ENCODE results near the gene CCND3. TPM values are rescaled to one million over a fixed set of nuclear protein-coding genes. Genes with fewer than 3 reads are reported as not detected.

CCND3 gene
- total and polyA plus RNA-seq, 5 donors from 2014 or later: 246 to 564 (median 338) TPM

DNA sequence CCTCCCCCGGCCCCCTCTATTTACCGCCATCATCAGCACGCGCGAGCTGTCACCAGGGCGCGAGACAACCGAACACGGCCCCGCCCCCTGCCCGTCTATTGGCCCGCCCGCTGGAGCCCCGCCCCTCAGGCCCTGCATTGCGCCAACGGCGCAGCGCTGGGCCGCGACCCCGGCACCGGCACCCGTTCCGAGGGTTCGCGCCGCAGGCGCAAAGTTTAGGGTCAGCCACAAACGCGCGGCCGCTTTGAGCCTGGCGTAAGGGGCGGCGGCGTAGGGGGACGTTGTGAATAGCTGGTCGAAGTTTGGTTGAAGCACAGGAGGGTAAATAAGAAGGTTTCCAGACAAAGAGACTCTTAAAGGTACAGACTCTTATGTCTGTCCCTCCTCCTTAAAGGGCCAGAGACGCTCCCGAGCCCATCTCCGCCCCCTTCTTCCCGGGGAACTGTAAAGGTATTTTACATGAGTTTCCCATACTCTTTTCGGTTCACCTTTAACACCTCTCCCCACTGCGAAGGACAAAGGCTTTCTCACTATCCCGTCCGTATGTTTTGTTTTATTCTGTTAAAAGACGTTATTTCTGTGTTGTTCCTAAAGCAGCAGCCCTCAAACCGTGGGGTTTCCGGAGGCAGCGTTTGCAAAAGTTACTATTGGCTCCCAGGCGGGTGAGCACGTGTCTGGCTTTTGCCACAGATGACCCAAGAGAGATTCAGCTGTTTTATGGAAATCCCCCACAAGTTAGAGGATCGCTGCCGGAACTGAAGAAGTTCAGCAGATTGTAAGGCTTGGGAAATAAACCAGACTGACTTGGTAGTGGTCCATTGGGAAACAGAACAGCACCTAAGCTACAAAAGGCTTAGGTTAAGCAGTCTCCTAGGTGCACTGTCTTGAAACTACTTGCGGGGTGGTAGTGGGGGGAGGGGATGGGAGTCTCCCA is 46.0 kb downstream of the CCND3 start, which contains the start of gene USP49:
Gene USP49 (minus strand): TSS at position 76 of the 934 bp plus-strand sequence. CDS start 88,392 bp downstream, outside the sequence.
- no peaks in the 10 kb centered on the region for H3K9me3 ChIP-seq (ENCODE audit: control insufficient read depth in 2 of 2, low read length in 2 of 2)

DNA sequence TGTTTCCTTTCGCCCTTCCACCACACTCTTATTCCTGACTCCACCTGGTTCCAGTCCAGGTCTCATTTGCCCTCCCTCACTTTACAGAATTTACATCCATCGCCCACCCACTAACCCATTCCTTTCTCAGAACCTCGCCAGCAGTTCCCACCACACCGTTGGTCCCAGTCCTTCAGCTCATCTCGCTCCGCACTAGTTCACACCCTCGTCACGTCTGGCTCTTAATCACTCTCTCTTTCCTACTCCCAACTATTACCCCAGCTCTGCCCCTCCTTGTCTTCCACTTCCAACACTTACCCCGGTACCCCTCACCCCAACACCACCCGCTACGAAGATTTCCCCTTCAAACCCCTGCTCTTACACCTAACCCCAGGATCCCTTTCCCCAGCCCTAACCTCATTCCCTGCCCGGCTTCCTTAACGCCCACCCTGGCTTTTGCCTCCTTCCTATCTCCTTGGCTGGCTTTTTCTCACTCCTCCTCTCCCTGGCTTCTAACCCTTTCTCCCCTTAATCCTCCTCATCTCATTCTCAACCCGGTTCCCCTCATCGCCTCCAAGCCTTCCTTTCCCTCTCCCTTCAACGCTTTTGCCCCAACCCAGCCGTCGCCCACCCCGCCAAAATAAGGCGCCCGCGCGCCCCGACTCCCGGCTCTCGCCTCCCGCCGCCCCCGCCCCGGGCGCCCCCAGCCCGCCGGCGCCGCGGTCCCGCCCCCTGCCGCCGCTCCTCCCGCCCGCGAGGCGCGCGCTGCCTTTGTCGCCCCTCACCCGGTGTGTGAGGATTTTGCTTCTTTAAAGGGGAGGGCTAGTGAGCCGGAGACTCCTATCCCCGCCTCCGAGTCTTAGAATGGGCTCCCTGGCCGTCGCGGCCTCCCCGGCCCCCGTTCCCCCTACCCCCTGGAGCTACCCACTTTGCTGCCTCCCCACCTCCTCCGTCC is 47.0 kb downstream of the CCND3 start:
- ATAC-seq (ENCODE audit: low read depth in 2 of 2): peak; percentile 41 to 45

More for the DNA sequence above, 46.0 kb downstream of the CCND3 start, which contains the start of gene USP49:
- Histone ChIP-seq H3K36me3 (ENCODE audit: control insufficient read depth, insufficient read depth, low read length) (no peaks in the 10 kb centered on the region), H3K27me3 (ENCODE audit: control insufficient read depth, insufficient read depth, low read length) (no peaks in the 10 kb centered on the region), H3K4me3 (ENCODE audit: low read depth, low read length) (peak within 1 kb of the TSS; percentile 97), H3K27ac (ENCODE audit: insufficient read depth, low read length, poor library complexity, severe bottlenecking) (peak within 1 kb of the TSS; percentile 79), H3K4me1 (ENCODE audit: control insufficient read depth, insufficient read depth, low read length, poor library complexity, severe bottlenecking) (peaks cover 24% of the 10 kb centered on the region)
- Mint-ChIP-seq H3K27ac (peak within 1 kb of the TSS in 2 of 3 donors; percentile 83 to 97), H3K27me3 (no peaks in the 10 kb centered on the region), H3K4me3 (no peak within 1 kb of the TSS), H3K9me3 (no peaks in the 10 kb centered on the region), H3K4me1 (peaks cover 0 to 14% (median 10%) of the 10 kb centered on the region in 4 donors), H3K36me3 (no peaks in the 10 kb centered on the region)
- DNase-seq (peak; percentile 88 to 90 (median 89)), ATAC-seq (ENCODE audit: low read depth in 2 of 2) (peak; percentile 94 to 97)

DNA sequence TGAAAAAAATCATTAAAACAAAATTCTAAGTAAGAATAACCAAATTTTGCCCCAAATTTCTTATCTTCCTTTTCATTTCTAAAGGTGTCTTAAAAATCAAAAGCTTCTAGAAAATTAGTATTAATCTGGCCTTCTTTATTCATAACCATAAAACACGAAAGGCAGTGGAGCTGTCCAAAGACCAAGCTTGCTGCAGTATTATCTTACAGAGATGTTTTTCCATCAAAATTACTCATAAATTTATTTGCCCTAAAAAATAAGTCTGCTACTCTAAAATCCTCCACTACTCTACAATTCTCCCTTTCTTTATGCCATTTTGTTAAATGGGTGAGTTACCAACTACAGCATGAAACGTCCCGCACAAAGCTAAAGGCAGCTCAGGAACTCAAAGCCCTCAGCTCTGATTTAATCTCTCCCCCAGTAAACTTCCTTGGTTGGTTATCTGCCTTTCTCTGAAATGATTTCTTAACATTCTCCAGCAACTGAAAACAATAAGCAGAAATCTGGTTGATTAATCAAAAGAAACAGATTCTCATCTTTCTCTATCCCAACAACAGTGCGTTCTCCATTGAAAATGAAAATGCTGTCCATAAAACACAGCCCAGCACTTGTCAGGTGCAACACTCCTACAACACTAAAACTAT is 48.6 kb downstream of the CCND3 start:
- DNase-seq (peak in 1 of 3 donors; percentile 23), ATAC-seq (ENCODE audit: low read depth in 2 of 2) (no peak)
- no peaks in the 10 kb centered on the region for H3K27me3 Mint-ChIP-seq
- H3K27me3 ChIP-seq (ENCODE audit: control insufficient read depth, insufficient read depth, low read length): no peaks in the 10 kb centered on the region
- H3K4me1 ChIP-seq (ENCODE audit: control insufficient read depth, insufficient read depth, low read length, poor library complexity, severe bottlenecking): peaks cover 24% of the 10 kb centered on the region
- H3K4me1 Mint-ChIP-seq: peaks cover 0 to 14% (median 10%) of the 10 kb centered on the region in 4 donors
- no peak overlapping the region for H3K4me3 Mint-ChIP-seq
- no peaks in the 10 kb centered on the region for H3K36me3 ChIP-seq (ENCODE audit: control insufficient read depth, insufficient read depth, low read length)
- no peaks in the 10 kb centered on the region for H3K9me3 ChIP-seq (ENCODE audit: control insufficient read depth in 2 of 2, low read length in 2 of 2)
- H3K27ac Mint-ChIP-seq: no peak overlapping the region
- no peak overlapping the region for H3K27ac ChIP-seq (ENCODE audit: insufficient read depth, low read length, poor library complexity, severe bottlenecking)
- H3K4me3 ChIP-seq (ENCODE audit: low read depth, low read length): peak overlapping the region; percentile 46
- no peaks in the 10 kb centered on the region for H3K36me3 Mint-ChIP-seq
- no peaks in the 10 kb centered on the region for H3K9me3 Mint-ChIP-seq

More for the DNA sequence above, 47.0 kb downstream of the CCND3 start:
- H3K4me1 ChIP-seq (ENCODE audit: control insufficient read depth, insufficient read depth, low read length, poor library complexity, severe bottlenecking): peaks cover 24% of the 10 kb centered on the region
- peak overlapping the region in 1 of 3 donors; percentile 83 for H3K27ac Mint-ChIP-seq
- no peaks in the 10 kb centered on the region for H3K36me3 ChIP-seq (ENCODE audit: control insufficient read depth, insufficient read depth, low read length)
- H3K4me1 Mint-ChIP-seq: peaks cover 0 to 14% (median 10%) of the 10 kb centered on the region in 4 donors
- no peak for DNase-seq
- H3K27ac ChIP-seq (ENCODE audit: insufficient read depth, low read length, poor library complexity, severe bottlenecking): peak overlapping the region; percentile 79
- no peak overlapping the region for H3K4me3 Mint-ChIP-seq
- no peaks in the 10 kb centered on the region for H3K9me3 Mint-ChIP-seq
- no peaks in the 10 kb centered on the region for H3K27me3 Mint-ChIP-seq
- no peaks in the 10 kb centered on the region for H3K9me3 ChIP-seq (ENCODE audit: control insufficient read depth in 2 of 2, low read length in 2 of 2)
- H3K36me3 Mint-ChIP-seq: no peaks in the 10 kb centered on the region
- no peaks in the 10 kb centered on the region for H3K27me3 ChIP-seq (ENCODE audit: control insufficient read depth, insufficient read depth, low read length)
- H3K4me3 ChIP-seq (ENCODE audit: low read depth, low read length): peak overlapping the region; percentile 88

DNA sequence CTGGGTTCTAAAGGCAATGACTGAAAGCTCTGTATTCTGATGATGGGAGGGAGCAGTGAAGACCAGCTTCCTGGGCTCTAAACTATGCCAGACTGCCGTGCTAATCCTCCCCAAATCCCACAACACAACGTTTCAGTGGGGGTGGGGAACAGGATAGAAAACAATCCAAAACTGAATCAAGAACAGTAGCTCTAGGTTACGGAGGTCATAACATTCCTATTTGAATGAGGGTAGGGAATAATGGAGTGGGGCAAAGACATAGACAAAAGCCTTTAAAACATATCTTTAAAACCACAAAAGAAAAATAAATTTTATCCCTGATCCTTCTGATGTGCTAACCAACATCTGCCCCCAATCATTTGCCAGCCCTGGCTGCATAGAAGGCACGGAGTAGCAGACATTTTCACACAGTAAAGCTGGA is 54.3 kb downstream of the CCND3 start:
- H3K4me1 ChIP-seq (ENCODE audit: control insufficient read depth, insufficient read depth, low read length, poor library complexity, severe bottlenecking): no peaks in the 10 kb centered on the region
- no peak for DNase-seq
- H3K27me3 ChIP-seq (ENCODE audit: control insufficient read depth, insufficient read depth, low read length): no peaks in the 10 kb centered on the region
- H3K27ac ChIP-seq (ENCODE audit: insufficient read depth, low read length, poor library complexity, severe bottlenecking): no peak overlapping the region
- no peak for ATAC-seq (ENCODE audit: low read depth in 2 of 2)
- Mint-ChIP-seq H3K27ac (no peak overlapping the region), H3K9me3 (no peaks in the 10 kb centered on the region), H3K36me3 (no peaks in the 10 kb centered on the region), H3K4me1 (peaks cover 0 to 2% (median under 1%) of the 10 kb centered on the region in 4 donors), H3K27me3 (no peaks in the 10 kb centered on the region), H3K4me3 (no peak overlapping the region)
- no peaks in the 10 kb centered on the region for H3K9me3 ChIP-seq (ENCODE audit: control insufficient read depth in 2 of 2, low read length in 2 of 2)
- H3K36me3 ChIP-seq (ENCODE audit: control insufficient read depth, insufficient read depth, low read length): no peaks in the 10 kb centered on the region
- no peak overlapping the region for H3K4me3 ChIP-seq (ENCODE audit: low read depth, low read length)

GRCh38 chr6:41885930-41886329 is 55.7 kb downstream of the CCND3 start:
- H3K4me1 ChIP-seq (ENCODE audit: control insufficient read depth, insufficient read depth, low read length, poor library complexity, severe bottlenecking): no peaks in the 10 kb centered on the region
- H3K4me3 ChIP-seq (ENCODE audit: low read depth, low read length): no peak overlapping the region
- no peaks in the 10 kb centered on the region for H3K27me3 Mint-ChIP-seq
- H3K4me1 Mint-ChIP-seq: no peaks in the 10 kb centered on the region
- ATAC-seq (ENCODE audit: low read depth in 2 of 2): no peak
- H3K36me3 ChIP-seq (ENCODE audit: control insufficient read depth, insufficient read depth, low read length): no peaks in the 10 kb centered on the region
- no peak overlapping the region for H3K27ac ChIP-seq (ENCODE audit: insufficient read depth, low read length, poor library complexity, severe bottlenecking)
- no peaks in the 10 kb centered on the region for H3K27me3 ChIP-seq (ENCODE audit: control insufficient read depth, insufficient read depth, low read length)
- no peaks in the 10 kb centered on the region for H3K36me3 Mint-ChIP-seq
- H3K4me3 Mint-ChIP-seq: no peak overlapping the region
- no peak for DNase-seq
- no peaks in the 10 kb centered on the region for H3K9me3 ChIP-seq (ENCODE audit: control insufficient read depth in 2 of 2, low read length in 2 of 2)
- H3K27ac Mint-ChIP-seq: no peak overlapping the region
- no peaks in the 10 kb centered on the region for H3K9me3 Mint-ChIP-seq

- no peaks in the 10 kb centered on the region for H3K27me3 ChIP-seq (ENCODE audit: control insufficient read depth, insufficient read depth, low read length)
- H3K27ac Mint-ChIP-seq: no peak overlapping the region
- H3K4me1 Mint-ChIP-seq: no peaks in the 10 kb centered on the region
- H3K4me3 Mint-ChIP-seq: no peak overlapping the region
- H3K9me3 ChIP-seq (ENCODE audit: control insufficient read depth in 2 of 2, low read length in 2 of 2): no peaks in the 10 kb centered on the region
- H3K36me3 Mint-ChIP-seq: no peaks in the 10 kb centered on the region
- H3K27me3 Mint-ChIP-seq: no peaks in the 10 kb centered on the region
- DNase-seq (no peak), ATAC-seq (ENCODE audit: low read depth in 2 of 2) (no peak)
- no peaks in the 10 kb centered on the region for H3K4me1 ChIP-seq (ENCODE audit: control insufficient read depth, insufficient read depth, low read length, poor library complexity, severe bottlenecking)
- no peak overlapping the region for H3K27ac ChIP-seq (ENCODE audit: insufficient read depth, low read length, poor library complexity, severe bottlenecking)
- H3K9me3 Mint-ChIP-seq: no peaks in the 10 kb centered on the region
- H3K36me3 ChIP-seq (ENCODE audit: control insufficient read depth, insufficient read depth, low read length): no peaks in the 10 kb centered on the region
- no peak overlapping the region for H3K4me3 ChIP-seq (ENCODE audit: low read depth, low read length)
Observed at GRCh38 chr6:41884957-41885356, 56.7 kb downstream of the CCND3 start.

Measured in CD4-positive, CD25-positive, alpha-beta regulatory T cell (primary cell).